ENCODE measurements around the gene CACNA1C.

CACNA1C gene

DNA sequence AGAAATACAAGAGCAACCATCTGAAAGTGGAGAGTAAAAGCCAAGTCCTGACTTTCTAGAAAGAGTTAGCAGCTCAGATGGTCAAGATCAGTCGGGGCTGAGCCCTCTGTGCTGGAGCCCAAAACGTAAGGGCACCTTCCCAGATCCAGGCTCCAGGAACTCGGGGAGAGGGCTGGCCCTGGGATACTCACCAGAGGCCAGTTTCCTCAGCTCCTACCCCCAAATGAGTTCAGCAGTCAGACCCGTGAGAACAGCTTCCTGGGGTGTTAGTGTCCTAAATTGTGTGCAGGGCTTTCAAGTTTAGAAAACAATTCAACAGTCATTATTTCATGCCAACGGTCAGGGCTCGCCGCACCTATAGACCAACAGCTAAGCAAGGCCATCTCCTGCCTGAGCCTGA, 594.4 kb downstream of the CACNA1C start:
- DNase-seq (ENCODE audit: low spot score): no peak

DNA sequence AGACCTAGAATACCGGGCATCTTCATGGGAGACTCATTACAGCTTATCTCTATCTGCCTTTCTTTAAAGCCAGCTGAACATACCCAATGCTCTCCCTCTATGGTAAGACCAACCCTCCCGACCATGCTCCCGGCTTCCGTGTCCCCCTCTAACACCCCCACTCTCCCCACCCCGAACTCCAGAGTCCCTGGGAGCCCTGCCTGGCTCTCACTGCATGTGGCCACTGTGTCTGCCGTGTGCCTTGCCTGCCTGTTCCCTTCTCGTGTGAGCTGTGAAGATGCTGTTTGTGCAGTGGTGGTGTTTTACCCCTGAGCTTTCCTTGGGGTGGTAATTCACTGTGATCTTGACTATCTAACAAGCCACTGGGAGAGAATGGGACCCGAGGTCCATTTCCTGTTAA, 595.6 kb downstream of the CACNA1C start:
- no peak for DNase-seq (ENCODE audit: low spot score)

DNA sequence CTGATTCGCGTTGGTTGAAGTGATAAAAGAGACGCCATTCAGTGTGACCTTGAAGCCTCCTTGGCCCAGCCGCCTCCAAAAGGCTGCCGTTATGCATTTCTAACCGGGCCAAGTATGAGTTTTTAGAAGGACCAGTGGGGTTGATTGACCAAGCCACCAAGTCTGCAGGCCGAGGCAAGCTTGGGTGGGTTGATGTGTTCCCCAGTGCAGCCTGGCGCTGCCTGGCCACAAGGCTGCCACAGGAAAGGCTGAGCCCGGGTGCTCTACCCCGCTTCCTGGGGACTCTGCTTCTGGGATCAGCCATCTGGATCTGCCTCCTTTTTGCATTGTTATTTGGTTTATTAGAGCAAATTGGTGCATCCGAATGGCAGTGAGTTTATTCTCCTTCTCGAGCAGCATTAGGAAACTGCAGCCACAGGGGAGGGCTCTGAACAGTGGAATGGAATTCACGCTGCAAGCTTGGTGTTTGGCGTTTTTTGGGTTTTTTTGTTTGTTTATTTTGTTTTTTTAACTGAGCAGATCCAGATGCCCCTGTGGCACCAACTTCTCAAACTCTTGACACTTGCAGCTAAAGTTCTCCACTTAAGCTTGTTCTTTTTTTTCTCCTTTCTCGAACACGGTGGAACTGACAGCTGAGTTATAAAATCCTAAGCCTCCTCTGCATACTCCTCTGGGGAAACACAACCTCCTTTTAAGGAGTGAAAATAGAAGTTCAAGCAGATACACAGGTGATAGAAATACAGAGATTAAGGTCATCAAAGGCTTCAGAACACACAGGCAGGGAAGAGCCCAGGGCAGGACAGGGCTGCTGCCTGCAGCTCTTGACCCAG, 596.6 kb downstream of the CACNA1C start:
- DNase-seq (ENCODE audit: low spot score): no peak

DNA sequence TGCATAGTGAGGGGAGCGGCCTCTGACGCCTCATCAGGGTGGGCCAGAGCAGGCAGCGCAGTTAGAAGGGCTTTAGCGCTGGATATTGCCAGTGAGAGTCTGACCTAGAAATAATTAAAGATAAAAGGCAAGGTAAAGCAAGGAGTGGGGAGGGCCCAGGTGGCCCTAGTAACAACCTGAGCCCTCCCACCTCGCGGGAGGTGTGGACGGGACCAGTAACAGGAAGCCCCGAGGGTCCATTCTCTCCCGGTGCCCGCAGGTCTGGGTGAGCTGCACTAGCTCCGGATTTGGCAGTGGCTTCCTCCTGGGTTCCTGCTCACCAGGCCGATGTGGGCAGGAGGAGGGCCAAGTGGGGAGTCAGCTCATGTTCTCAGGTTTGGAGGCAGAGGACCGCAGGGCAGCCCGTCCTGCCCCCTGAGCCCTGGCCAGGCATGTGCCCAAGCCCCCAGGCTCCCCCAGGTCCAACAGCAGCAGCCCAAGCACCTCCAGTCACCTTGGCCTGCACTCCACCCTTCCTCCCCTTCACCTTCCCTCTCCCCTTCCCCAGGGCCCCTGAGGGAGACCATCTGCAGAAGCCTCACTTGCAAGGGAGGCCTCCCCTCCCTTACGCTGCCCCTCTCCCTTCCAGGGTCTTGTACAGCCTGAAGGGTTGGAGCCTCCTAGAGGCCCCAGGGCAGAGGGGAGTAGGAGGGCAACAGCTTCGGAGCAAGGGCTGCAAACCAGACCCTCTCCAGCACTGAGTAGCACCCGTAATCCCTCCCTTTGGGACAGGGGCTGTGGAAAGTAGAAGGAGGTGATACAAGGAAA, 597.7 kb downstream of the CACNA1C start:
- no peak for DNase-seq (ENCODE audit: low spot score)

DNA sequence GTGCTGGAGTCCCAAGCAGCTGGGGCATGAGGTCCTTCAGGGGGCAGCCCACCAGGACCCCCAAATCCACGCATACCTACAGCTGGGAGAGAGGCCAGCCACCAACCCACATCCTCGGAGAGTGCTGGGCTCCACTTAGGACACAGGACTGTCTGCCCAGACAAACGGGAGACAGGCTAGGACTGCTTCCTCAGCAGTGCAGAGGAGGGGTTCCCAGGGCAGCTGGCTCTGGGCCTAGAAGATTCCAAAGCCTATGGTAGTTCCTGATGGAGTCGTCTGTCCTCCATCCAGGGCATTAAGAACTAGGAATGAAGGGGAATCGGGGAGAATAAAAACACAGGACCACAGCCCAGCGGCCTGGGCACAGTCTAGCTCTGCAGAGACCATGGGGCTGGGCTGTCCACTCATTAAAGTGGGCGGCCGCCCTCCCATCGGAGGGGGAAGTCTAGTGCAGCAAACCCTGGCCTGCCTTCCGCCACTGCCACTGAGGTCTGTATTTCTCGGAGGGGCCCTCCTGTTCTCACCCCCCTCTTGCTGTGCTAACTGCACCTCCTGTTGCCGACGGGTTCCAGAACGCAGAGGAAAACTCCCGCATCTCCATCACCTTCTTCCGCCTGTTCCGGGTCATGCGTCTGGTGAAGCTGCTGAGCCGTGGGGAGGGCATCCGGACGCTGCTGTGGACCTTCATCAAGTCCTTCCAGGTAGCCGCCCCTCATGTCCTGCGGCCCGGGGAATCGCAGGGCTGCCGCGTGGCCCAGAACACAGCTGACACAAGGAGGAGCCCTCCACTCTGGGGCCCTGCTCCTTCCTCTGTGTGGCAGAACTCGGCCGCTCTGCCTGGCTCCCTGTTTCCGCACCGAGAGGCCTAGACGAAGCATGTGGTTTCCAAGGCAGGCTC, 598.5 kb downstream of the CACNA1C start:
- no peak for DNase-seq (ENCODE audit: low spot score)

DNA sequence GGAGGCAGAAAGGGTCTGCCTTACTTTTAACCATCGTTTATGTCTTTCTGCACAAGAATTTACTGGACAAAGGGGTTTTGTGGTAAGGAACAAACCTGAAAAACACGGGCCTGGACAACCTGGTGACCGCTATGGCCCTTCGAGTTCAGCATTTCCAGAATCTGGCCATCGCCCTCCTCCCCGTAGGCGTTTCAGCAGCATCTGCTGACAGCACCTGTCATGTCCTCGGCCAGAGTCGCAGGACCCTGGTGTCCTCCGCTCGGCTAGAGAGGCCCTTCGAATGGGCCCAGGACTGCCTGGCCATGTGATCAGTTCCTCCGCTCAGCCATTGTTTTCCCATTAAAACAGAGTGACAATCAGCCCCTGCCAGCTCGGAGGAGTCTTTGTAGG, 599.2 kb downstream of the CACNA1C start:
- no peak for DNase-seq (ENCODE audit: low spot score)

DNA sequence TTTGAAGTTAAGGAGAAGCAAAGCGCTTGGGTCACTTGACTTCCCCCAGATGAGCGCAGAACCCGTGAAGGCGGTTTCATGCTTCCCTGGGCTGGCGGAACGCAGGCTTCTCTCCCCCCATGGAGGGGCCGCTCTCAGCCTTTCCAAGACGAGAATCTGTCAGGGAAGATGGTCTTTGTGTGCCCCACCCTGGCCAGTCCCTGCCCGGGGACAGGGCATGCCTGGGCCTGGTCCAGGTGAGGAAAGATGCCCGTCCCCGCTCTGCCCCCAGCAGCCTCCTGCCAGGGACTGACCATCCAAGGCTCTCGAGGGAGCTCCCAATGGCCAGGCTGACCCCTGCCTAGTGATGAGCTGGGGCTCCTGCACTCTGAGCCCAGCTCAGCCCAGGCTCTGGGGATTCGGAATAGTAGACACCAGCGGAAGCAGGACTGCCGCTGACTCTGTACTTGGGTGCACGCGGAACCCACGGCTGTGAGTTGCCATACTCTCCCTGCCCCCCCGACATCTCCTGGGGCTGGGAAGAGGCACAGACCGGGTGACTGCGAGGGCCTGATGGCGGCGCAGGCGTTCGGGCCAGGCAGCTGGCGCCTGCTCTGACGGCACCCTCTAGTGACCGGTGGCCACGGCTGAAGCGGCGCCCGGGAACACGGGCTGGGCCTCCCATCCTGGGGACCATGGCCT, 599.8 kb downstream of the CACNA1C start:
- DNase-seq (ENCODE audit: low spot score): no peak

DNA sequence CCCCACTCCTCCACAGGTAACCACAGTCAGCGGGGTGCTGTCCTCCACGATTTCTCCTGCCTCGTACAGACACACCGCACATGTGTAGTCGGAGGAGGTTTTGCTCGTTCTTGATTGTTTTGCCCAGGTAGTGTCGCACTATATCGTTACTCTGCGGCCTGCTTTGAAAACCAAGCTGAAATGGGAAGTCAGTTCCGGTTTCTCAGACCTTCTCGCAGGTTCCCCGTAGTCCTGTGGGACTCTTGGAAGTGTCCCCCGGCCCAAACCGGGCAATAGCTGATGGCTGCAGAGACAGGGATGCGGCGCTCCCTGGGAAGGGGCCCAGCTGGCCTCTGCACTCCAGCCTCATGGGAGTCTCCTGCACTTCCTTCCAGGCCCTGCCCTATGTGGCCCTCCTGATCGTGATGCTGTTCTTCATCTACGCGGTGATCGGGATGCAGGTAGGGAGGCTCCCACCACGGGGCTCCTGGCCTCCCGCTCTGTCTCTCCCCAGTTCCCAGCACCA, 600.7 kb downstream of the CACNA1C start:
- no peak for DNase-seq (ENCODE audit: low spot score)

DNA sequence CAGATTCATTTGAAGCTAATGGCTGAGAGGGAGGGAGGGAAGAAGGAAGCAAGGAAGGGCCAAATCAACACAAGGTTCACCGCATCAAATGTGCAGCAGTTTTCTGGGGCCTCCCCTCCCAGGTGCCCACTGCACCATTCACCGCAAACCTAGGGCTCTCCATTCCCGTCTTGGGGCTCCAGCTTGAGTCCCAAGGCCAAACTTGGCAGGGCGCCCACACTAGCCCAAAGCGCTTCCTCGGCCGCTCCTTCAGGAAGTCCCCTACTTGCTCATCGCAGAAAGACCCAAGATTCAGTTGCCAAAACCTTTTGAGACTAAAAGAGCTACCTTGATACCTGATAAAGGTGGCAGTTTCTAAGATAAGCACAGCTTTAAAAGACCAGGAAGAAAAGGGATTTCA, 601.5 kb downstream of the CACNA1C start:
- DNase-seq (ENCODE audit: low spot score): no peak

DNA sequence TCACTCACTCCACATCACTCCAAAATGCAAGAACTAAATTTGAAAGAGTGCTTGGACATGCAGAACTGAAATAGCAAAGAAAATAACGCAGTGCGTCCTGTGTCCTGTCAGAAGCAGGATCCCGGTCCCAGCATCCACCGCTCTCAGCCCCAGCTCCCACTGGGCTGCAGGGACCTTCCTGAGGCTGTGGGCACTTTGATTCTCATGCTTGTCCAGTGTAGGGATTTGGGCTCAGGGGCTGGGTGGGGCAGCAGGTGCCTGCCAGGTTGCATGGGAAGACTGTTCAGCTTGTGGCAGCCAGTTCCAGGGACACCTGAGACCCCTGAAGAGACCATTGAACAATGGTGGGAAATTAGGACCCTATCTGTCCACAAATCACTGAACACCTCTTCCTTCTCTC, 602.0 kb downstream of the CACNA1C start:
- no peak for DNase-seq (ENCODE audit: low spot score)

DNA sequence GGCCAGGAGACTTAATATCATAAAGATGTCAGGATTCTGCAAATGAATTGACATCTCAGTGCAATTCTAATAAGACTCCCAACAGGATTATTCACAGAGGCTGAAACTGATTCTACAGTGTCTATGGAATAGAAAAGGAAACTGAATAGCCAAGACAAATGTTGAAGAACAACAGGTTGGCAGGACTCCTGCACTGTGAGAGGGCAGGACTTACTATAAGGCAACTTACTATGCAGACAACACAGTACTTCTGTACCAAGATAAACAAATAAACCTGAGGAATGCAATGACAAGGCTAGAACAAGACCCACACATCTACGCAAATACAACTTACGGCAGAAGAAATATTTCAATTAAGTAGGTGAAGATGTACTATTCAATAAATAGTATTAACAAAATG, 609.7 kb downstream of the CACNA1C start:
- DNase-seq (ENCODE audit: low spot score): no peak

DNA sequence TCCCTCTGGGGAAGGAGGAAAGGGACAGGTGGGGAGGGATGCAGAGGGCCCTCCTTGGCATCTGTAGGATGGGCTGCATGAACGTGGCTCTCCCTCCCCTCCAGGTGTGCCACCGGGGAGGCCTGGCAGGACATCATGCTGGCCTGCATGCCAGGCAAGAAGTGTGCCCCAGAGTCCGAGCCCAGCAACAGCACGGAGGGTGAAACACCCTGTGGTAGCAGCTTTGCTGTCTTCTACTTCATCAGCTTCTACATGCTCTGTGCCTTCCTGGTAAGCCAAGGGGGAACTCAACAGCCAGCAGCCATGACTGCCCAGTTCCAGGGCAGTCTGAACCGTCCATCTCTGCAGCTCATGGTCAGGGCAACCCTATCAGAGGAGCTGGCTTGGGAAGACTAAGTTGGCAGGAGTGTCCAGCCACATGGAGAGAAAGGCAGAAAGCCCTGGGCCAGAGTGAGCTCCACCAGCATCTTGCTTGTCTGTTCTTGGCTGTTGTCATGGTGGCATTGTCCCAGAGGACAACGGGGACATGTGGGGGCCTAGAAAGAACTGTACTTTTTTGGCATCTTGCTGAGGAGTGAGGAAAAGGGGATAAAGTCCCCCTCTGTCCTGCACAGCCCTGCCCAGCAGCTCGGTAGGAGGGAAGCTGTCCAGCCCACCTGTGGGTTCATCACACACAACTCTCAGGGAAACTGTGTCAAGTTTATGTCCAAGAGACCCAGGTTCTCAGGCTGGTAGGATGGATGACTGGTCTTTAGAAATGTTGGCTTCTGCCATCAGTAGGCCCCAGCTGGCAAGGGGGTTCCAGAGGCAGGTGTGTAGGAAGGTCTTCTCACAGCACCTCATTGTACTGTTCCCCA, 612.2 kb downstream of the CACNA1C start:
- DNase-seq (ENCODE audit: low spot score): no peak

DNA sequence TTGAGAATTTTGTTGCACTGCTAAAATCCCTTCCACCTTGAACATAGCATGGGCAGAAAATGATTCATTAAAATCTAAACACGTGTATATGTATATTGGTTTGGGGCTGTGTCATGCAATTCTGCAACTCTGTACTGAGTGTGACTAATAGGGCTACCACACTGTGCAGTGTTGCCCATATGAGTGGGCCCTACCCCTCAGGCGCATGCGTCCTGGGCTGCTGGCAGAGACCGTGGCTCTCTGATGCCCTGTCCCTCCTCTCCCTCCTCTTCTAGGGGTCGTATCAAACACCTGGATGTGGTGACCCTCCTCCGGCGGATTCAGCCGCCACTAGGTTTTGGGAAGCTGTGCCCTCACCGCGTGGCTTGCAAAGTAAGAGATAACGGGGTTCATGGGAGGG, 613.6 kb downstream of the CACNA1C start:
- DNase-seq (ENCODE audit: low spot score): no peak

DNA sequence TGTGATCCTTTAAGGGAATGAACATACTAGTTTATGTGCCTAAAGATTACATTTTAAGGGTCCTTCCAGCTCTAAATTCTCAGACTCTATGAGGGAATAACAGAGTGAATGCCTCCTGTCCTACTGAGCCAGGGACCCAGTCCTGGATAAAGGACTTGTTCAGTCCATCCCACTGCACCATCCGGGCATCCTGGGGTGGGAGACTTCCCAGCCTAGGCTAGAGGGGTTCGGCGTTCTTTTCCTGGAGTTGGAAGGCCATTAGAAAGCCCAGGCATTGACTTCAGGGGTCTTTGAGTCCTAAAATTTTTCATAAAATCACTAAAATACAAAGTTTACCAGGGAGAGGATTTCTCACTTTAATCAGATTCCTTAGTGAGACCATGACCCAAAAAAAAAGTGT, 614.1 kb downstream of the CACNA1C start:
- no peak for DNase-seq (ENCODE audit: low spot score)

DNA sequence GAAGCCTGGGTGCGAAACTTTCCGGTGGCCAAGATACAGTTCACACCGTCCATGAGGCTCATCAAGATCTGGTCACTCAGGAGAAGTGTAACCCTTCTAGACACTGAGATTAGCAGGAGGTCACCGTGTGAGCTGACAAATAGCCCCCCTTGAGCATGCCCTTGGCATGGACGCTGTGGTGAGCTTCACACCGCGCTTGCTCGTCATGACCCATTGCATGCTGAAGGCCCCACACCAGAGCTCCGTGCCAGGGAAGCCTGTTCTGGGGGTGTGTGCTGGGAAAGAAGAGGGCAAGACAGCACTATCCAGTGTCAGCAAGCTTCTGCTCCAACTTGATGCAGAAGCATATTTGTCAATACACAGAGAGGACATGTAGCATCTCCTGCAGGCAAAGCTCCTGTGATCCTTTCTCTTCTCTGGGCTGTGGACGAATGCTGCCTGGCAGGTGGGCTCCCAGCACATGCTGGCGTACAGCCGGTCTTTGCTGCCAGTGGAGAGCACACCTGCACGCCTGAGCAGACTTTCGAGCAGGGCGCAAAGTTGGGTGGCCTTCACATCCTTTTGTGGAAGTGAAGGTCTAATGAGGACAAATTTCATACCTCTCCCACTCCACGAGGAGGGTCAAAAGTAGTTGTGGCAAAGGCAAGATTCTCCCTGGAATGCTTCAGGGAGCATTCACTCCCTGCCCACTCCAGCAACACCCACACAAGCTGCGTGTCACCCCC, 615.1 kb downstream of the CACNA1C start:
- DNase-seq (ENCODE audit: low spot score): no peak

DNA sequence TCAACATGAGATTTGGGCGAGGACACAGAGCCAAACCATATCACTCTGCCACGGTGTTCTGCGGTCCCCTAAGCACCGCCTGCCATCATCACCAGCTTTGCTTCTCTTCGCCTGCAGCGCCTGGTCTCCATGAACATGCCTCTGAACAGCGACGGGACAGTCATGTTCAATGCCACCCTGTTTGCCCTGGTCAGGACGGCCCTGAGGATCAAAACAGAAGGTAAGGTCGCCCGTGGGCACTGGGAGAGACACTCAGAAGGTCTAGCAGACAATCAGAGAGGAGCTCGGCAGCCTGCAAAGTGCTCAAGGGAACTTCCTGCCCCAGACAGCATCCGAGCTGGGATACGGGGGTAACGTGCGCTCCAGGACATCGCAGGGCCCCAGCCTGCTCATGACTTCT, 616.0 kb downstream of the CACNA1C start:
- no peak for DNase-seq (ENCODE audit: low spot score)

DNA sequence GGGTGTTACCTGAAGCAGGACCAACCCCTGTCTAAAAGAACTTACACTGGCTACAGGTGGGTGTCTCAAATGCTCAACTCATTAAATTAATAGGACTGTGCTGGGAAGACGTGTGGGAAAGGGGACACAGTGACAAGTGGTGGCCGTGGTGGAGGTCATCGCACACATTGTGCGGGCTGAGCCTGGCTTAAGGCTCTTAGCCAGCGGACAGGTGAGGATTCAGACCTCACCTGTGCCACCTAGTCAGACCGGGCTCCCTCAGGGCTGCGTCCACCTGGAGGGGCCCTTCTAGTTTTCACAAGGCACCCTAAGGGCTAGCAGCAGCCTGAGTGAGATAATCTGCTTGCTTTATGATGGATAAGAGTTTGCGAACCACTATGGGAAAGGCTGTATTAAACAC, 616.8 kb downstream of the CACNA1C start:
- DNase-seq (ENCODE audit: low spot score): no peak

DNA sequence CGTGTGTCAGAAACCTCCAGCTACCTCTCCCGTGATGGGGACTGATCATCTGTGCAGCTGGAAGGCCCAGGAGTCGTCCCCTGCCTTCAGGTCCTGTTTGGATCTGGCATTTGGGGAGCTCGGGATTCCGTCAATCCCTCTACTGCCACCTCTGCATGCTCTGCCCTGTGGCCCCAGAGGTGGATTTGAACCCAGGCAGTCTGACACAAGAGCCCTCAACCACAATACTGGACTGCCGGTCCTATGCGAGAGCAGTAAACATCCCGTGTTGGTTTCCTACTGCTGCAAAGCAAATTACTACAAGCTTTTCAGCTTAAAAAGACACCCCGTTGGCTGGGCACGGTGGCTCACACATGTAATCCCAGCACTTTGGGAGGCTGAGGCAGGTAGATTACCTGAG, 620.1 kb downstream of the CACNA1C start:
- DNase-seq (ENCODE audit: low spot score): no peak

DNA sequence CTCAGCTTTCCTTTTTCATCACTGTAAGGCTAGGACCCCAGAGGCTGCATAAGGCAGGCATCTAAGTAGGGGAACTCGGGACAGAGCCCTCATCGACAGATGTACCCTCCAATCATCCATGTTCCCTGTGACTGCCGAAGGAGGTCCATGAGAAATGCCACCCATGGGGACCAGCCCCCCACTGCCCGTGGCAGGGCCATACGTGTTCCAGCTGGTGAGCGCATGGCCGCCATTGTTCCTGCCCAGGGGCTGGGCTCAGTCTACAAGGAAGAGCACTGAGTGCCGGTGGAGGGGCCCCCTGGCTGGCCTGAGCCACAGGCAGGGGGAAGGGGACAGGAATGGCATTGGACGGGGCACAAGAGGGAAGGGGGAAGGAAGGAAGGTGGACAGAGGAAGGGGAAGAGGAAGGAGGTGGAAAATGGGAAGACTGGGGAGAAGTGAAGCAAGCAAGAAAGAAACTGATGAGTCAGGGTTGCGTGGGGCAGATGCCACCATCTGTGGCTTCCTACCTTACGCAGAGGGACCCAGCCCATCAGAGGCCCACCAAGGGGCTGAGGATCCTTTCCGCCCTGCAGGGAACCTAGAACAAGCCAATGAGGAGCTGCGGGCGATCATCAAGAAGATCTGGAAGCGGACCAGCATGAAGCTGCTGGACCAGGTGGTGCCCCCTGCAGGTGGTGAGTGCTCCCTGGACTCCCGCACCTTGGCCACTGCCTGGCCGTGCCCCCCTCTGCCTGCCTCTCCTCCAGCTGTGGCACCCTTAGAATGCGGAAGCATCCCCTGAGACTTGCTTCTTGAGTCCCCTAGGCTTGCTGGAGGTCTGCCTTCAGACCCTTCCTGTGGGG, 621.4 kb downstream of the CACNA1C start:
- DNase-seq (ENCODE audit: low spot score): no peak

Data from germinal center (tissue), 1 donor.